GM19452 (cell line): ENCODE data around the gene MCUR1.
A peak's percentile ranks its signal among the peaks of the same experiment; 100 is the strongest.
"Not testable (repeated sequence)": the region's sequence is repeated elsewhere in the genome, so short reads cannot be mapped to it uniquely, and the experiment has no call there.

Source experiments
- ATAC-seq: cut with Tn5 transposase; IDR thresholded peaks from one replicate; pipeline ENCODE4 v1.9.1; 2021; ENCODE audit not compliant: unreplicated experiment

MCUR1 gene

GRCh38 chr6:13829419-13829818, 15.1 kb upstream of the MCUR1 start:
- not testable (repeated sequence) for ATAC-seq

GRCh38 chr6:13828656-13829301, 14.4 kb upstream of the MCUR1 start:
- ATAC-seq = not testable (repeated sequence)

GRCh38 chr6:13827032-13827431, 12.7 kb upstream of the MCUR1 start:
- no peak for ATAC-seq

GRCh38 chr6:13825871-13826270, 11.5 kb upstream of the MCUR1 start:
- ATAC-seq = no peak

GRCh38 chr6:13818341-13818740, 4.0 kb upstream of the MCUR1 start:
- ATAC-seq = no peak

GRCh38 chr6:13814938-13815575, 700 bp upstream of the MCUR1 start:
- ATAC-seq = no peak

GRCh38 chr6:13813621-13814175, 659 bp downstream of the MCUR1 start:
- peak; percentile 36 for ATAC-seq

GRCh38 chr6:13813026-13813425, 1.3 kb downstream of the MCUR1 start:
- ATAC-seq = no peak

GRCh38 chr6:13812359-13812642, 2.1 kb downstream of the MCUR1 start:
- no peak for ATAC-seq

GRCh38 chr6:13811627-13812358, 2.6 kb downstream of the MCUR1 start:
- ATAC-seq = no peak

- ATAC-seq = no peak
These were observed 3.5 kb downstream of the MCUR1 start for GRCh38 chr6:13810688-13811446.

- no peak for ATAC-seq
These were observed 5.6 kb downstream of the MCUR1 start for GRCh38 chr6:13808801-13809200.

- no peak for ATAC-seq
These were observed 6.7 kb downstream of the MCUR1 start for GRCh38 chr6:13807696-13808095.

GRCh38 chr6:13803581-13803980, 10.8 kb downstream of the MCUR1 start:
- ATAC-seq = no peak

GRCh38 chr6:13800615-13801014, 13.7 kb downstream of the MCUR1 start:
- no peak for ATAC-seq

GRCh38 chr6:13796781-13797180, 17.6 kb downstream of the MCUR1 start:
- ATAC-seq = no peak

- peak; percentile 90 for ATAC-seq
These were observed 19.2 kb downstream of the MCUR1 start for GRCh38 chr6:13795041-13795750.

- ATAC-seq = no peak
These were observed 20.2 kb downstream of the MCUR1 start for GRCh38 chr6:13794184-13794583.

GRCh38 chr6:13789746-13790145, 24.6 kb downstream of the MCUR1 start:
- no peak for ATAC-seq

- no peak for ATAC-seq
These were observed 25.5 kb downstream of the MCUR1 start for GRCh38 chr6:13788820-13789219.

- no peak for ATAC-seq
These were observed 27.2 kb downstream of the MCUR1 start for GRCh38 chr6:13787137-13787536.
